Muscle layer of colon (tissue), 2 donors: Measurements from ENCODE around the gene MINDY3.
"Not testable (repeated sequence)": the region's sequence is repeated elsewhere in the genome, so short reads cannot be mapped to it uniquely, and the experiment has no call there.

Experiments
- H3K27ac ChIP-seq: one replicate; pipeline ENCODE4 v1.7.0; 2013; ENCODE audit warnings: low read depth, mild to moderate bottlenecking, low read length, moderate library complexity
- H3K27me3 ChIP-seq, 2 donors: one replicate each; pipeline ENCODE4 v1.7.0; 2013; ENCODE audit warnings: low read length in 2 of 2, mild to moderate bottlenecking in 2 of 2; ENCODE audit not compliant: insufficient read depth in 2 of 2, control insufficient read depth in 1 of 2
- H3K36me3 ChIP-seq: one replicate; pipeline ENCODE4 v1.7.0; 2013; ENCODE audit warnings: mild to moderate bottlenecking, low read length; ENCODE audit not compliant: insufficient read depth
- H3K4me1 ChIP-seq: one replicate; pipeline ENCODE4 v1.7.0; 2013; ENCODE audit warnings: mild to moderate bottlenecking, low read length; ENCODE audit not compliant: insufficient read depth
- H3K4me3 ChIP-seq, 2 donors: one replicate each; pipeline ENCODE4 v1.7.0; 2013; ENCODE audit warnings: low read length in 2 of 2, low read depth in 1 of 2, mild to moderate bottlenecking in 1 of 2, moderate library complexity in 1 of 2
- H3K9ac ChIP-seq: one replicate; pipeline ENCODE4 v1.7.0; 2013; ENCODE audit warnings: low read length
- H3K9me3 ChIP-seq: one replicate; pipeline ENCODE4 v1.7.0; 2013; ENCODE audit warnings: mild to moderate bottlenecking, low read length
- donor health status: abdominal sarcoma.
- donor health status: Adenocarcinoma of cecum.

The MINDY3 gene

GRCh38 chr10:15789793-15790525 is 70.3 kb downstream of the MINDY3 start:
- Histone ChIP-seq H3K4me1 (peaks cover 62% of the 10 kb centered on the region), H3K27me3 (no peaks in the 10 kb centered on the region), H3K4me3 (no peak overlapping the region), H3K9me3 (no peaks in the 10 kb centered on the region), H3K36me3 (peaks cover 9% of the 10 kb centered on the region), H3K9ac (no peak overlapping the region), H3K27ac (peak overlapping the region; percentile 4)

GRCh38 chr10:15787426-15787825 is 72.9 kb downstream of the MINDY3 start:
- H3K4me3 ChIP-seq, result no peak overlapping the region
- peaks cover 9% of the 10 kb centered on the region for H3K36me3 ChIP-seq
- H3K27ac ChIP-seq, result no peak overlapping the region

GRCh38 chr10:15784662-15785300 is 75.5 kb downstream of the MINDY3 start:
- Histone ChIP-seq H3K27ac (no peak overlapping the region), H3K36me3 (peaks cover 9% of the 10 kb centered on the region), H3K4me1 (peaks cover 22% of the 10 kb centered on the region), H3K9ac (no peak overlapping the region), H3K27me3 (no peaks in the 10 kb centered on the region), H3K4me3 (no peak overlapping the region), H3K9me3 (no peaks in the 10 kb centered on the region)

More at GRCh38 chr10:15787426-15787825, 72.9 kb downstream of the MINDY3 start:
- no peaks in the 10 kb centered on the region for H3K9me3 ChIP-seq
- no peaks in the 10 kb centered on the region for H3K27me3 ChIP-seq
- H3K9ac ChIP-seq, result no peak overlapping the region
- peaks cover 42% of the 10 kb centered on the region for H3K4me1 ChIP-seq

GRCh38 chr10:15783941-15784636 is 76.2 kb downstream of the MINDY3 start:
- H3K4me1 ChIP-seq, result peaks cover 15% of the 10 kb centered on the region
- H3K9ac ChIP-seq, result no peak overlapping the region
- peaks cover 9% of the 10 kb centered on the region for H3K36me3 ChIP-seq
- H3K27me3 ChIP-seq, result no peaks in the 10 kb centered on the region
- H3K4me3 ChIP-seq, result no peak overlapping the region
- H3K27ac ChIP-seq, result no peak overlapping the region
- no peaks in the 10 kb centered on the region for H3K9me3 ChIP-seq

- Histone ChIP-seq H3K9ac (no peak overlapping the region), H3K36me3 (peaks cover 14% of the 10 kb centered on the region), H3K9me3 (no peaks in the 10 kb centered on the region), H3K27ac (no peak overlapping the region), H3K4me1 (peaks cover 13% of the 10 kb centered on the region), H3K4me3 (no peak overlapping the region), H3K27me3 (no peaks in the 10 kb centered on the region)
These were observed 77.5 kb downstream of the MINDY3 start for GRCh38 chr10:15782851-15783250.

- no peak overlapping the region for H3K4me3 ChIP-seq
- no peak overlapping the region for H3K27ac ChIP-seq
- peaks cover 6% of the 10 kb centered on the region for H3K4me1 ChIP-seq
- H3K36me3 ChIP-seq, result peaks cover 5% of the 10 kb centered on the region
- no peaks in the 10 kb centered on the region for H3K27me3 ChIP-seq
- H3K9me3 ChIP-seq, result no peaks in the 10 kb centered on the region
- no peak overlapping the region for H3K9ac ChIP-seq
These were observed 78.8 kb downstream of the MINDY3 start for GRCh38 chr10:15781381-15781960.

GRCh38 chr10:15780353-15781135 is 79.8 kb downstream of the MINDY3 start:
- no peak overlapping the region for H3K4me3 ChIP-seq
- H3K36me3 ChIP-seq, result peaks cover 5% of the 10 kb centered on the region
- H3K27ac ChIP-seq, result no peak overlapping the region
- peaks cover 6% of the 10 kb centered on the region for H3K4me1 ChIP-seq
- H3K9ac ChIP-seq, result no peak overlapping the region
- H3K27me3 ChIP-seq, result no peaks in the 10 kb centered on the region
- H3K9me3 ChIP-seq, result no peaks in the 10 kb centered on the region

- H3K27ac ChIP-seq, result no peak overlapping the region
- no peak overlapping the region for H3K4me3 ChIP-seq
- no peak overlapping the region for H3K9ac ChIP-seq
- no peaks in the 10 kb centered on the region for H3K9me3 ChIP-seq
- peaks cover 2% of the 10 kb centered on the region for H3K4me1 ChIP-seq
- no peaks in the 10 kb centered on the region for H3K27me3 ChIP-seq
- H3K36me3 ChIP-seq, result peaks cover 5% of the 10 kb centered on the region
These were observed 84.8 kb downstream of the MINDY3 start for GRCh38 chr10:15775513-15775912.

- H3K4me3 ChIP-seq, H3K9ac ChIP-seq, H3K9me3 ChIP-seq, H3K36me3 ChIP-seq, H3K4me1 ChIP-seq, H3K27ac ChIP-seq, H3K27me3 ChIP-seq: not testable (repeated sequence)
These were observed 85.8 kb downstream of the MINDY3 start for GRCh38 chr10:15774534-15774933.

- Histone ChIP-seq H3K4me3 (no peak overlapping the region), H3K27me3 (no peaks in the 10 kb centered on the region), H3K27ac (no peak overlapping the region), H3K36me3 (no peaks in the 10 kb centered on the region), H3K9ac (no peak overlapping the region), H3K9me3 (no peaks in the 10 kb centered on the region), H3K4me1 (no peaks in the 10 kb centered on the region)
These were observed 95.3 kb downstream of the MINDY3 start for GRCh38 chr10:15764892-15765454.
